Measurements from ENCODE around the gene NPDC1.

- no peak for TF ChIP-seq EZH2 (IDR thresholded peaks at IDR 0.05)
- no peak for TF ChIP-seq FOXP2 (optimal IDR thresholded peaks at IDR 0.05; ENCODE audit: control extremely low read depth, extremely low read length, insufficient read depth)
Observed at GRCh38 chr9:137052998-137053943, 7.3 kb upstream of the NPDC1 start.

Measured in SK-N-MC (cell line).